ENCODE results near the gene TOM1L1.

DNA sequence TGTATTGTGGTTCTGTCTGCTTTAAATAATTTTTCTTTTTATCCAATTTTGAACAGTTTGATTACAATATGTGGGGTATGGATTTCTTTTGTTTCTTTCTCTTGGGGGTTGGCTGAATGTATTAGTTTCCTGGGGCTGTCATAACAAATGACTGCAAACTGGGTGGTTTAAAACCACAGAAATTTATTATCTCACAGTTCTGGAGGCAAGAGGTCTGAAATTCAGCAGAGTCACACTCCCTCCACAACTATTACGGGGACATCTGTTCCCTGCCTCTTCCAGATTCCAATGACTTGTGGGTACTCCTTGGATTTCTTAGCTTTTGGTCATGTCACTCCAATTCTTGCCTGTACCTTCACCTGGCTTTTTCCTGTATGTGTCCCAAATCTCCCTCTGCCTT, 44.1 kb downstream of the TOM1L1 start:
- TF ChIP-seq EZH2phosphoT487 (IDR thresholded peaks at IDR 0.05), result no peak
- TF ChIP-seq, protein P1, sequence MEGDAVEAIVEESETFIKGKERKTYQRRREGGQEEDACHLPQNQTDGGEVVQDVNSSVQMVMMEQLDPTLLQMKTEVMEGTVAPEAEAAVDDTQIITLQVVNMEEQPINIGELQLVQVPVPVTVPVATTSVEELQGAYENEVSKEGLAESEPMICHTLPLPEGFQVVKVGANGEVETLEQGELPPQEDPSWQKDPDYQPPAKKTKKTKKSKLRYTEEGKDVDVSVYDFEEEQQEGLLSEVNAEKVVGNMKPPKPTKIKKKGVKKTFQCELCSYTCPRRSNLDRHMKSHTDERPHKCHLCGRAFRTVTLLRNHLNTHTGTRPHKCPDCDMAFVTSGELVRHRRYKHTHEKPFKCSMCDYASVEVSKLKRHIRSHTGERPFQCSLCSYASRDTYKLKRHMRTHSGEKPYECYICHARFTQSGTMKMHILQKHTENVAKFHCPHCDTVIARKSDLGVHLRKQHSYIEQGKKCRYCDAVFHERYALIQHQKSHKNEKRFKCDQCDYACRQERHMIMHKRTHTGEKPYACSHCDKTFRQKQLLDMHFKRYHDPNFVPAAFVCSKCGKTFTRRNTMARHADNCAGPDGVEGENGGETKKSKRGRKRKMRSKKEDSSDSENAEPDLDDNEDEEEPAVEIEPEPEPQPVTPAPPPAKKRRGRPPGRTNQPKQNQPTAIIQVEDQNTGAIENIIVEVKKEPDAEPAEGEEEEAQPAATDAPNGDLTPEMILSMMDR (IDR thresholded peaks at IDR 0.05), result no peak
- no peak for TF ChIP-seq EZH2 (IDR thresholded peaks at IDR 0.05)

All from neural progenitor cell (in vitro differentiated cells).